Activated CD8-positive, alpha-beta T cell treated with anti-CD3 and anti-CD28 coated beads for 36 hours (primary cell): ENCODE data around the gene GADD45A. TPM values are rescaled to one million over a fixed set of nuclear protein-coding genes. Genes with fewer than 3 reads are reported as not detected.

ENCODE experiments used
- ATAC-seq: fragments of 200-7000 bp; cut with Tn5 transposase; one replicate; pipeline ENCODE4 v1.10.0; 2021; ENCODE audit warnings: mild to moderate bottlenecking, moderate library complexity
- CTCF ChIA-PET: fragments of 350-600 bp; sonication (Branson Sonifier 250); formaldehyde crosslinking; loops from one replicate; lab custom pipeline; 2021; ENCODE audit warnings: antibody characterized with exemption; lab: Charles Lee
- POLR2A ChIA-PET: fragments of 350-600 bp; sonication (Branson Sonifier 250); formaldehyde crosslinking; loops from one replicate; lab custom pipeline; 2021; ENCODE audit warnings: antibody characterized with exemption; lab: Charles Lee
- DNase-seq: peaks from one replicate; pipeline ENCODE4 v3.0.0-alpha.2; 2020
- H3K27ac Mint-ChIP-seq: one replicate; pipeline ENCODE4 v1.8.0; 2021; ENCODE audit warnings: mild to moderate bottlenecking, mixed read lengths
- H3K27me3 Mint-ChIP-seq: one replicate; pipeline ENCODE4 v1.8.0; 2021; ENCODE audit warnings: mixed read lengths
- H3K36me3 Mint-ChIP-seq: one replicate; pipeline ENCODE4 v1.8.0; 2021; ENCODE audit warnings: low read depth, mixed read lengths
- H3K4me1 Mint-ChIP-seq: one replicate; pipeline ENCODE4 v1.8.0; 2021; ENCODE audit warnings: low read depth, mixed read lengths
- H3K4me3 Mint-ChIP-seq: one replicate; pipeline ENCODE4 v1.8.0; 2021; ENCODE audit warnings: mild to moderate bottlenecking, moderate library complexity, mixed read lengths
- H3K9me3 Mint-ChIP-seq: one replicate; pipeline ENCODE4 v1.8.0; 2021; ENCODE audit warnings: mixed read lengths
- intact Hi-C: fragments of 100-400 bp; cut with micrococcal nuclease; formaldehyde crosslinking; loops from one replicate; pipeline ENCODE4 v1.10.0; 2022
- total RNA-seq, 2 experiments: library from RNA; stranded (reverse); gene quantifications; one replicate each; pipeline ENCODE4 v1.2.3, GENCODE V29; 2021
- TF ChIP-seq, protein P1 (sequence below): fragments of 200-600 bp; IDR thresholded peaks from one replicate; pipeline ENCODE4 v1.8.0; 2022; ENCODE audit warnings: antibody characterized with exemption, mild to moderate bottlenecking

GADD45A gene
- total RNA-seq, 2 experiments from 2014 or later, result 33.5 to 34.3 TPM

DNA sequence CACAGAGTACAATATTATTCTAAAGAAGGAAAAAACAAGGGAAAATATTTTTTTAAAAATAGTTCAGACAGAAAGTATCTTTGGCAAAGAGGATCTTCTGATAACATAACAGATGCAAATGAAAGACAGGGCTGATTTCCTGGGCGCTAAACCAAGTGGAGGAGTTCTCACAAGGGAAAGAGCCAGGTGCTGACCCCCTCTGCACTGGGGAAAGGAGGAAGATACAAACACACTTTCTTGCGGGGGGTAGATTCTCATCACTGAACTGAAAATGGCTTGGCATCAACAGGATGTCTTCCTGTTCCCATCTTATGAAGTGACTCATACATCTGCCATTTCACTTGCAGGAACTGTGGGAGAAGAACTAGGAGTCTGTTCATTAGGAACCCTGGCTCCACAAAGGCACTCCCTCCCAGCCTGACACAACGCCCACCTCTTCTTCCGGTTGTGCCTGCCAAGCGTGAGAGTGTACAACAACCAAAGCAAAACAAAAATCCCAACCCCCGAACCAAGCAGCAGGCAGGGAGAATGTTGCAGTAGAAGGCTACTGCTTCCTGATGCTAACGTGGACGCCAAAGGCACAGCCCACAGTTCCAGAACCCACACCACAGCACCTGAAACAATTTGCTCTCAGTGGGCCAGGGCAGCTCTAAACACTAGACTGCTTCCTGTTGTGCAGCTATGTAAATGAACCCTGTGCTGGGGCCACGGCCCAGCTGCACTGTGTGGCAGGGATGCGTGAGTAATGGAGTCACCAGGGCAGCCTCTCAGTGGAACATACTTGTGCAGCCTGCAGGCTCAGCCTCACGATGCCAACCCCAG is 51.0 kb downstream of the GADD45A start:
- ChIA-PET POLR2A (interaction anchor here (0.9 kb wide), 1 partner anchor 11 kb away, joined by 3 read pairs; no protein-coding TSS in a partner anchor), CTCF (interaction anchor here (1.5 to 3.7 kb wide), 4 partner anchors 11 to 52 kb away, joined by 3 to 22 read pairs (median 4); partner anchors contain the start of gene GADD45A)
- peak overlapping the region; percentile 54 for H3K4me3 Mint-ChIP-seq
- H3K4me1 Mint-ChIP-seq, result peaks cover 21% of the 10 kb centered on the region
- H3K9me3 Mint-ChIP-seq, result no peaks in the 10 kb centered on the region
- H3K36me3 Mint-ChIP-seq, result no peaks in the 10 kb centered on the region
- H3K27ac Mint-ChIP-seq, result peak overlapping the region; percentile 76
- ATAC-seq (peak; percentile 99), DNase-seq (peak; percentile 79)
- intact Hi-C loops, result loop anchor here (5.0 kb wide), 1 partner anchor 49 kb away; the partner anchor contains the start of gene GADD45A
- H3K27me3 Mint-ChIP-seq, result no peaks in the 10 kb centered on the region
- TF ChIP-seq, protein P1, sequence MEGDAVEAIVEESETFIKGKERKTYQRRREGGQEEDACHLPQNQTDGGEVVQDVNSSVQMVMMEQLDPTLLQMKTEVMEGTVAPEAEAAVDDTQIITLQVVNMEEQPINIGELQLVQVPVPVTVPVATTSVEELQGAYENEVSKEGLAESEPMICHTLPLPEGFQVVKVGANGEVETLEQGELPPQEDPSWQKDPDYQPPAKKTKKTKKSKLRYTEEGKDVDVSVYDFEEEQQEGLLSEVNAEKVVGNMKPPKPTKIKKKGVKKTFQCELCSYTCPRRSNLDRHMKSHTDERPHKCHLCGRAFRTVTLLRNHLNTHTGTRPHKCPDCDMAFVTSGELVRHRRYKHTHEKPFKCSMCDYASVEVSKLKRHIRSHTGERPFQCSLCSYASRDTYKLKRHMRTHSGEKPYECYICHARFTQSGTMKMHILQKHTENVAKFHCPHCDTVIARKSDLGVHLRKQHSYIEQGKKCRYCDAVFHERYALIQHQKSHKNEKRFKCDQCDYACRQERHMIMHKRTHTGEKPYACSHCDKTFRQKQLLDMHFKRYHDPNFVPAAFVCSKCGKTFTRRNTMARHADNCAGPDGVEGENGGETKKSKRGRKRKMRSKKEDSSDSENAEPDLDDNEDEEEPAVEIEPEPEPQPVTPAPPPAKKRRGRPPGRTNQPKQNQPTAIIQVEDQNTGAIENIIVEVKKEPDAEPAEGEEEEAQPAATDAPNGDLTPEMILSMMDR, result no peak

DNA sequence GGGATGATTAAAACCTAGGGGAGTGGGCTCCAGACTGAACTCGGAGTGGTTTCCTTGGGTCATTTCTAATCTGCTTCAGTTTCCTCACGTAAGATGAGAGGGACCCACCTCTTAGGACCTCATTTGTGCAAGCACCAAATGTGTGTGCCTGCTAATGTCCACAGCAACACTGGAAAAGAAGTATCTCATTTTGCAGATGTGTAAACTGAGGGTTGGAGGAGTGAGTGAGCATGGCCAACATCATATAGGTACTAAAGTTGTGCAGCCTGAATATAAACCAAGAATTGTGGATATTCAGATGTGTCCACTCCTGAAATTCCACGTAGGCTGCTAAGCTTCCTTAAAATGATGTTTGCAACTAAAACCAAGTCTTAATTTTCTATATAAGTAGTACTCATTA is 51.7 kb downstream of the GADD45A start:
- ATAC-seq (no peak), DNase-seq (no peak)
- POLR2A ChIA-PET, result no interaction called here
- TF ChIP-seq, protein P1, result no peak
- Mint-ChIP-seq H3K27me3 (no peaks in the 10 kb centered on the region), H3K4me1 (peaks cover 21% of the 10 kb centered on the region), H3K4me3 (no peak overlapping the region), H3K27ac (no peak overlapping the region), H3K9me3 (no peaks in the 10 kb centered on the region), H3K36me3 (no peaks in the 10 kb centered on the region)
- CTCF ChIA-PET, result interaction anchor here (0.9 to 3.7 kb wide), 6 partner anchors 8 to 175 kb away, joined by 3 to 22 read pairs (median 4); no protein-coding TSS in a partner anchor
- intact Hi-C loops, result loop anchor here (5.0 kb wide), 1 partner anchor 49 kb away; the partner anchor contains the start of gene GADD45A

DNA sequence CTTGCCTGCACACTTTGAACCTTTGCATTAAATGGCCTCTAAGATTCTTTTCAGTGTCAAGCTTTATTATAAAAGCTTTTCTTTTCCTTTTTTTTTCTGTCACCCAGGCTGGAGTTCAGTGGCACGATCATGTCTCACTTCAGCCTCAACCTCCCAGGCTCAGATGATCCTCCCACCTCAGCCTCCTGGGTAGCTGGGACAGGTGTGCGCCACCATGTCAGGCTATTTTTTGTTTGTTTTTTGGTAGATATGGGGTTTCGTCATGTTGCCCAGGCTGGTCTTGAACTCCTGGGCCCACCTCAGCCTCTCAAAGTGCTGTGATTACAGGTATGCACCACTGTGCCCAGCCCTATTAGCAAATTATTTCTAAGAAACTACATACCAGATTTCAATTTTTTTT is 52.9 kb downstream of the GADD45A start:
- TF ChIP-seq, protein P1, result no peak
- intact Hi-C loops, result loop anchor here (5.0 kb wide), 1 partner anchor 51 kb away; the partner anchor contains the start of gene GADD45A
- ATAC-seq (no peak), DNase-seq (no peak)
- peaks cover 21% of the 10 kb centered on the region for H3K4me1 Mint-ChIP-seq
- H3K27ac Mint-ChIP-seq, result no peak overlapping the region
- H3K4me3 Mint-ChIP-seq, result no peak overlapping the region
- POLR2A ChIA-PET, result no interaction called here
- CTCF ChIA-PET, result interaction anchor here (0.8 to 3.7 kb wide), 7 partner anchors 9 to 177 kb away, joined by 3 to 22 read pairs (median 4); no protein-coding TSS in a partner anchor
- H3K9me3 Mint-ChIP-seq, result no peaks in the 10 kb centered on the region
- H3K27me3 Mint-ChIP-seq, result no peaks in the 10 kb centered on the region
- no peaks in the 10 kb centered on the region for H3K36me3 Mint-ChIP-seq

Other genes with a start within 250 kb of the GADD45A start
- not detected for gene GNG12, start 148.3 kb downstream of the GADD45A start, total RNA-seq